SK-N-SH (cell line): ENCODE data around the gene SPSB1. TPM values are rescaled to one million over a fixed set of nuclear protein-coding genes. Genes with fewer than 3 reads are reported as not detected.

ENCODE experiments used
- CTCF ChIA-PET: fragments of 300-600, 350-600 bp; formaldehyde crosslinking; extraction: SDS; loops from one replicate; lab custom pipeline; 2021; lab: Yijun Ruan, JAX
- POLR2A ChIA-PET: fragments of 350-600 bp; sonication (Branson Sonifier 250); formaldehyde crosslinking; extraction: SDS; loops from one replicate; lab custom pipeline; 2020; ENCODE audit warnings: antibody characterized with exemption, inconsistent platforms; lab: Yijun Ruan, JAX
- DNase-seq: peaks from one replicate; pipeline ENCODE4 v3.0.0; 2012
- H2AFZ ChIP-seq: fragments of 200-600 bp; sonication (generic); 2 replicates; pipeline ENCODE4 v1.8.1; 2016; ENCODE audit warnings: antibody characterized with exemption, mild to moderate bottlenecking, low read depth
- H3F3A ChIP-seq: fragments of 200-600 bp; sonication (generic); replicated peaks from 2 replicates; pipeline ENCODE3; 2016; ENCODE audit warnings: antibody characterized with exemption, mild to moderate bottlenecking; ENCODE audit not compliant: insufficient read depth
- H3K27ac ChIP-seq, 2 experiments: fragments of 200-500 bp in 1 of 2; fragments of 200-600 bp in 1 of 2; sonication (Bioruptor generic) in 1 of 2; sonication (generic), shearing (Covaris generic) in 1 of 2; 2 replicates each; pipeline versions ENCODE4 v1.5.1 to v1.6.1; 2014 to 2016; ENCODE audit warnings: low read depth in 2 of 2, inconsistent platforms in 1 of 2, low read length in 1 of 2, mild to moderate bottlenecking in 1 of 2, mixed read lengths in 1 of 2
- H3K27me3 ChIP-seq: fragments of 200-600 bp; sonication (generic), shearing (Covaris generic); 2 replicates; pipeline ENCODE4 v1.6.1; 2016; ENCODE audit warnings: mixed run types; ENCODE audit not compliant: insufficient read depth
- H3K36me3 ChIP-seq, 2 experiments: fragments of 200-500 bp in 1 of 2; fragments of 200-600 bp in 1 of 2; sonication (Bioruptor generic) in 1 of 2; sonication (generic) in 1 of 2; replicated peaks in 1 of 2; 2 replicates each; pipeline versions ENCODE3 to v1.5.1; 2014 to 2016; ENCODE audit warnings: low read length in 1 of 2, mild to moderate bottlenecking in 1 of 2; ENCODE audit not compliant: insufficient read depth in 2 of 2, control insufficient read depth in 1 of 2
- H3K4me1 ChIP-seq, 2 experiments: fragments of 200-500 bp in 1 of 2; fragments of 200-600 bp in 1 of 2; sonication (Bioruptor generic) in 1 of 2; sonication (generic), shearing (Covaris generic) in 1 of 2; 2 replicates each; pipeline versions ENCODE4 v1.5.1 to v1.6.1; 2014 to 2016; ENCODE audit warnings: low read depth in 1 of 2, low read length in 1 of 2, mixed run types in 1 of 2; ENCODE audit not compliant: insufficient read depth in 2 of 2, control insufficient read depth in 1 of 2
- H3K4me2 ChIP-seq: fragments of 200-600 bp; sonication (generic), shearing (Covaris generic); 2 replicates; pipeline ENCODE4 v1.6.1; 2017; ENCODE audit warnings: mixed run types
- H3K4me3 ChIP-seq, 2 experiments: fragments of 200-500 bp in 1 of 2; fragments of 200-600 bp in 1 of 2; sonication (Bioruptor generic) in 1 of 2; sonication (generic), shearing (Covaris generic) in 1 of 2; 2 replicates each; pipeline versions ENCODE4 v1.5.1 to v1.8.1; 2014 to 2016; ENCODE audit warnings: low read depth in 2 of 2, inconsistent platforms in 1 of 2, low read length in 1 of 2, mild to moderate bottlenecking in 1 of 2, mixed read lengths in 1 of 2, moderate library complexity in 1 of 2
- H3K79me2 ChIP-seq: fragments of 200-600 bp; sonication (generic); 2 replicates; pipeline ENCODE4 v1.8.1; 2017; ENCODE audit warnings: mild to moderate bottlenecking; ENCODE audit not compliant: insufficient read depth
- H3K9ac ChIP-seq: fragments of 200-600 bp; sonication (generic); 2 replicates; pipeline ENCODE4 v1.6.1; 2017; ENCODE audit warnings: mixed run types
- H3K9me2 ChIP-seq: fragments of 200-600 bp; sonication (generic); 2 replicates; pipeline ENCODE4 v1.6.1; 2017; ENCODE audit warnings: mixed run types
- H3K9me3 ChIP-seq: fragments of 200-600 bp; sonication (generic); 2 replicates; pipeline ENCODE4 v1.6.1; 2017; ENCODE audit warnings: mixed run types, mild to moderate bottlenecking, moderate library complexity
- H4K20me1 ChIP-seq: fragments of 200-600 bp; sonication (generic); 2 replicates; pipeline ENCODE4 v1.6.1; 2017; ENCODE audit warnings: mild to moderate bottlenecking, mixed run types; ENCODE audit not compliant: insufficient read depth
- CHD2 ChIP-seq: fragments of 150-350 bp; IDR thresholded peaks from 2 replicates; pipeline ENCODE4 v1.6.1; 2018; ENCODE audit warnings: low read length; ENCODE audit not compliant: partially characterized antibody
- ELF1 ChIP-seq: IDR thresholded peaks from 2 replicates; pipeline ENCODE4 v1.4.0; 2012
- EP300 ChIP-seq, 2 experiments: IDR thresholded peaks; 2 replicates each; pipeline versions ENCODE4 v1.4.0 to v1.6.1; 2012; ENCODE audit warnings: borderline replicate concordance in 1 of 2, low read depth in 1 of 2, low read length in 1 of 2
- EZH2phosphoT487 ChIP-seq: fragments of 200-600 bp; sonication (generic); IDR thresholded peaks from 2 replicates; pipeline ENCODE4 v1.6.1; 2017; ENCODE audit warnings: low read depth, mixed run types, mild to moderate bottlenecking, antibody characterized with exemption, moderate library complexity, borderline replicate concordance
- FOSL2 ChIP-seq: IDR thresholded peaks from 2 replicates; pipeline ENCODE4 v1.4.0; 2012; ENCODE audit warnings: low read depth, mild to moderate bottlenecking, moderate library complexity, borderline replicate concordance
- MEF2A ChIP-seq: IDR thresholded peaks from 2 replicates; pipeline ENCODE4 v1.4.0; 2012; ENCODE audit warnings: low read depth, borderline replicate concordance
- NFIC ChIP-seq: IDR thresholded peaks from 2 replicates; pipeline ENCODE4 v1.4.0; 2012; ENCODE audit warnings: borderline replicate concordance
- NRF1 ChIP-seq: IDR thresholded peaks from 2 replicates; pipeline ENCODE4 v1.6.1; 2012; ENCODE audit warnings: low read depth, mild to moderate bottlenecking, low read length
- RAD21 ChIP-seq: IDR thresholded peaks from 2 replicates; pipeline ENCODE4 v1.6.1; 2012; ENCODE audit warnings: mild to moderate bottlenecking, low read length
- RXRA ChIP-seq: IDR thresholded peaks from 2 replicates; pipeline ENCODE4 v1.4.0; 2012; ENCODE audit warnings: low read depth, mild to moderate bottlenecking, borderline replicate concordance
- SIN3A ChIP-seq: IDR thresholded peaks from 2 replicates; pipeline ENCODE4 v1.6.1; 2012; ENCODE audit warnings: low read depth, mild to moderate bottlenecking, low read length, moderate library complexity, borderline replicate concordance
- TAF1 ChIP-seq: IDR thresholded peaks from 2 replicates; pipeline ENCODE4 v1.6.1; 2012; ENCODE audit warnings: low read depth, mild to moderate bottlenecking, low read length, moderate library complexity, borderline replicate concordance
- TCF12 ChIP-seq: IDR thresholded peaks from 2 replicates; pipeline ENCODE4 v1.4.0; 2012
- WGBS: methylation state at CpG from one replicate; pipeline ENCODE4 v1.1.6; 2017; ENCODE audit warnings: low lambda C conversion rate; 5-methylcytosine and 5-hydroxymethylcytosine counted together
- polyA plus RNA-seq, 3 experiments: library from polyadenylated mRNA; depleted of rRNA; stranded (reverse); fragments of >200 nt; gene quantifications; 2 replicates each; pipeline ENCODE4 v1.2.3, GENCODE V29; 2012
- TF ChIP-seq, protein P1 (sequence below): fragments of 200-600 bp; sonication (generic); IDR thresholded peaks from 2 replicates; pipeline ENCODE4 v1.6.1; 2017; ENCODE audit warnings: antibody characterized with exemption, mild to moderate bottlenecking, moderate library complexity
- TF ChIP-seq, protein P2 (sequence below): fragments of 150-350 bp; IDR thresholded peaks from 2 replicates; pipeline ENCODE4 v1.6.1; 2017; ENCODE audit warnings: antibody characterized with exemption, low read length, low read depth, borderline replicate concordance
- TF ChIP-seq, protein P3 (sequence below): IDR thresholded peaks from 2 replicates; pipeline ENCODE4 v1.4.0; 2012; ENCODE audit warnings: low read depth, borderline replicate concordance

SPSB1 gene
- polyA plus RNA-seq, 1 of the 3 experiments (the other 2 are of a cell fraction) = 9.2 TPM

DNA sequence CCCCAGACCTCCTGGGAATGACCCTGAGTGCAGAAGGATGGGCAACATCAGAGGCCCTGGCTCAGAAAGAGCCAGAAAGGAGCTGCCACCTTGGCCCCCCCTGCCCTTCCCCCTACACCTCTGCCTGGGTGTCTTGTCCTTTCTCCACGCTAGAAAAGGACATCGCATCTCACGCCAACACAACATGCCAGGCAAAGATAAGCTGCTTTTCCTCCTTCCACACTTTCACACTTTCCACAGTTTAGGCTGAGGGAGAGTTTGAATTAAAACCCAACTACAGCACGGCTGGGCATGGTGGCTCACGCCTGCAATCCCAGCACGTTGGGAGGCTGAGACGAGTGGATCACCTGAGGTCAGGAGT lies 109.5 kb downstream of the SPSB1 start (continued):
- TF ChIP-seq, protein P1, sequence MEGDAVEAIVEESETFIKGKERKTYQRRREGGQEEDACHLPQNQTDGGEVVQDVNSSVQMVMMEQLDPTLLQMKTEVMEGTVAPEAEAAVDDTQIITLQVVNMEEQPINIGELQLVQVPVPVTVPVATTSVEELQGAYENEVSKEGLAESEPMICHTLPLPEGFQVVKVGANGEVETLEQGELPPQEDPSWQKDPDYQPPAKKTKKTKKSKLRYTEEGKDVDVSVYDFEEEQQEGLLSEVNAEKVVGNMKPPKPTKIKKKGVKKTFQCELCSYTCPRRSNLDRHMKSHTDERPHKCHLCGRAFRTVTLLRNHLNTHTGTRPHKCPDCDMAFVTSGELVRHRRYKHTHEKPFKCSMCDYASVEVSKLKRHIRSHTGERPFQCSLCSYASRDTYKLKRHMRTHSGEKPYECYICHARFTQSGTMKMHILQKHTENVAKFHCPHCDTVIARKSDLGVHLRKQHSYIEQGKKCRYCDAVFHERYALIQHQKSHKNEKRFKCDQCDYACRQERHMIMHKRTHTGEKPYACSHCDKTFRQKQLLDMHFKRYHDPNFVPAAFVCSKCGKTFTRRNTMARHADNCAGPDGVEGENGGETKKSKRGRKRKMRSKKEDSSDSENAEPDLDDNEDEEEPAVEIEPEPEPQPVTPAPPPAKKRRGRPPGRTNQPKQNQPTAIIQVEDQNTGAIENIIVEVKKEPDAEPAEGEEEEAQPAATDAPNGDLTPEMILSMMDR = no peak
- TF ChIP-seq TAF1 = no peak
- TF ChIP-seq, protein P2, sequence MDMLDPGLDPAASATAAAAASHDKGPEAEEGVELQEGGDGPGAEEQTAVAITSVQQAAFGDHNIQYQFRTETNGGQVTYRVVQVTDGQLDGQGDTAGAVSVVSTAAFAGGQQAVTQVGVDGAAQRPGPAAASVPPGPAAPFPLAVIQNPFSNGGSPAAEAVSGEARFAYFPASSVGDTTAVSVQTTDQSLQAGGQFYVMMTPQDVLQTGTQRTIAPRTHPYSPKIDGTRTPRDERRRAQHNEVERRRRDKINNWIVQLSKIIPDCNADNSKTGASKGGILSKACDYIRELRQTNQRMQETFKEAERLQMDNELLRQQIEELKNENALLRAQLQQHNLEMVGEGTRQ = no peak
- TF ChIP-seq TCF12 = no peak
- no peak for TF ChIP-seq NRF1

DNA sequence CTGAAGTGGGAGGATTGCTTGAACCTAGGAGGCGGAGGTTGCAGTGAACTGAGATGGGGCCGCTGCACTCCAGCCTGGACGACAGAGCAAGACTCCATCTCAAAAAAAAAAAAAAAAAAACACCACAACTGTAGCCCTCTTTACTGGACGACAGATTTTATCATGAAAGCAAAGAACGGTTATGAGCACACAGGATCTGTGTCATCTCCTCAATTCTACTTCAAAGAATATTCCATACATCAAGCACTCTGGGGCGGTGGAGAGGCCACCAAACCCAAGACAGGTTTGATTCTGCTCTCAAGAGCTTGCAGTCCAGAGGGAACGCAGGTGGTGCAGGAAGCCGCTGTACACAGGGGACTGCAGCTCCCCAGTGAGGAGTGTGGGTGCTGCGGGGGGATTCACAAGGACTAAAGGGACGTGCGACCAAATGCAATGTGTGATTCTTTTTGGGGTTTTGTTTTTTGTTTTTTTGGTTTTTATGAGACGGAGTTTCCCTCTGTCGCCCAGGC lies 110.1 kb downstream of the SPSB1 start:
- no peak for TF ChIP-seq NFIC
- no peak for TF ChIP-seq EZH2phosphoT487
- TF ChIP-seq SIN3A = no peak
- TF ChIP-seq ELF1 = no peak
- TF ChIP-seq EP300 (IDR thresholded peaks at IDR 0.05; ENCODE audit: borderline replicate concordance in 1 of 2, low read depth in 1 of 2, low read length in 1 of 2) = no peak
- TF ChIP-seq RAD21 = no peak
- no peak for TF ChIP-seq MEF2A
- no peak for TF ChIP-seq FOSL2
- TF ChIP-seq, protein P1 = no peak
- TF ChIP-seq RXRA = no peak
- TF ChIP-seq, protein P3, sequence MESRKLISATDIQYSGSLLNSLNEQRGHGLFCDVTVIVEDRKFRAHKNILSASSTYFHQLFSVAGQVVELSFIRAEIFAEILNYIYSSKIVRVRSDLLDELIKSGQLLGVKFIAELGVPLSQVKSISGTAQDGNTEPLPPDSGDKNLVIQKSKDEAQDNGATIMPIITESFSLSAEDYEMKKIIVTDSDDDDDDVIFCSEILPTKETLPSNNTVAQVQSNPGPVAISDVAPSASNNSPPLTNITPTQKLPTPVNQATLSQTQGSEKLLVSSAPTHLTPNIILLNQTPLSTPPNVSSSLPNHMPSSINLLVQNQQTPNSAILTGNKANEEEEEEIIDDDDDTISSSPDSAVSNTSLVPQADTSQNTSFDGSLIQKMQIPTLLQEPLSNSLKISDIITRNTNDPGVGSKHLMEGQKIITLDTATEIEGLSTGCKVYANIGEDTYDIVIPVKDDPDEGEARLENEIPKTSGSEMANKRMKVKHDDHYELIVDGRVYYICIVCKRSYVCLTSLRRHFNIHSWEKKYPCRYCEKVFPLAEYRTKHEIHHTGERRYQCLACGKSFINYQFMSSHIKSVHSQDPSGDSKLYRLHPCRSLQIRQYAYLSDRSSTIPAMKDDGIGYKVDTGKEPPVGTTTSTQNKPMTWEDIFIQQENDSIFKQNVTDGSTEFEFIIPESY = no peak
- no peak for TF ChIP-seq CHD2
- CTCF ChIA-PET = interaction anchor here (1.1 kb wide), 1 partner anchor 24 kb away, joined by 3 read pairs; no protein-coding TSS in a partner anchor
- Histone ChIP-seq H2AFZ (no peak overlapping the region), H3K9me2 (no peaks in the 10 kb centered on the region), H3K36me3 (no peaks in the 10 kb centered on the region), H3K27me3 (no peaks in the 10 kb centered on the region), H3K4me3 (no peak overlapping the region), H3K4me2 (no peak overlapping the region), H3K9ac (no peak overlapping the region), H4K20me1 (no peaks in the 10 kb centered on the region), H3K9me3 (no peaks in the 10 kb centered on the region), H3F3A (peaks cover 7% of the 10 kb centered on the region), H3K79me2 (no peaks in the 10 kb centered on the region), H3K27ac (no peak overlapping the region), H3K4me1 (peaks cover 11 to 12% of the 10 kb centered on the region in 2 experiments; a peak in 2 of 4 replicates)
- WGBS = 95% methylated on average over 13 of the region's 13 CpGs
- POLR2A ChIA-PET = no interaction called here
- DNase-seq = no peak
